ENCODE data around the gene SPSB4. TPM values are rescaled to one million over a fixed set of nuclear protein-coding genes. Genes with fewer than 3 reads are reported as not detected.

SPSB4 gene
- not detected in 2 replicates for total RNA-seq

DNA sequence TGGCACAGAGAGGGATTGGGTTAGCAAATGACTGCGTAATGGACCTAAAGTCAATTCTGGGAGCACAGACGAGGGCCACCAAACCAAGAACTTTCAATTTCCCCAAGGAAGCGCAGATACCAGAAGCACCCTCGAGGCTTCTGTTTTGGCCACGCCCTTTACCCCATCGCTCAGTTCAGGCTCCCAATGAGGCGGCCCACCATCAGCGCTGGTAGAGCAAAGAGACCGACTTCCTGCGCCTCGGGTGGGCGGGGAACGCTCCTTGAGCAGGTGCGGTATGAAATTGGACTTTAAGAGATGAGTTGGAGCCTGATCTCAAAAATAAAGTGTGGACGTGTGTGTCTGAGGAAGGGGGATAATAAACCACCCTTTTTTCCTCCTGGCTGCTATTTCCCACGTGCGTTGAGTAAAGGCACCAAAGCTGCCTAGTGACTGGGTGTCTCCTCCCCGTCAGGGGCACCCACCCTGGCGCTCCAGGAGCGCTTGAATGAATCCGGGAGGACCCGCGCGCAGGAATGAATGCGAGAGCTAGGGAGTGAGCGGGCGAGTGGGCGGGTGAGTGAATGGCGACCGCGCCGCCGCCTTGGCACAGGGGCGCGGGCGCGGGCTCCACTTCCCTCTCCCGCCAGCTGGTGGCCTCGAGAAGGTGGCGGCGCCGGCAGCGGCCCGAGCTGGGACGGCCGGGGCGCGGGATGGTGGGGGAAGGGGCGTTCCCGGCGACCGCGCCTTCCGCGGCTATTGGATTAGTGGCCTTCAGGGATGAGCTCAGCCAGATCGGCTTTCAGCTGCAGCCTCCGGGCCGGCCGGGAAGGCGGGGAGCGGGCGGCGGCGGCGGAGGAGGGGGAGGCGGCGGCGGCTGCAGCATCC lies at the start of gene SPSB4:
Gene SPSB4 (plus strand): TSS at position 772 of the 867 bp plus-strand sequence. CDS start 14,758 bp downstream, outside the sequence.
- no peak for TF ChIP-seq CTCF (IDR thresholded peaks at IDR 0.05; ENCODE audit: extremely low read depth, low read depth, low read length)
- Histone ChIP-seq H3K27me3 (ENCODE audit: insufficient read depth, low read length) (peaks cover 56% of the 10 kb centered on the region), H3K36me3 (ENCODE audit: insufficient read depth, low read length) (no peaks in the 10 kb centered on the region), H3K27ac (ENCODE audit: low read depth, low read length) (no peak within 1 kb of the TSS), H3K4me2 (ENCODE audit: insufficient read depth, low read length) (no peak within 1 kb of the TSS), H2AFZ (ENCODE audit: low read length) (no peak within 1 kb of the TSS), H3K4me1 (ENCODE audit: insufficient read depth, low read length) (no peaks in the 10 kb centered on the region), H4K20me1 (ENCODE audit: insufficient read depth, low read length) (no peaks in the 10 kb centered on the region), H3K9me3 (ENCODE audit: low read depth, low read length) (no peaks in the 10 kb centered on the region), H3K4me3 (ENCODE audit: insufficient read depth, low read length) (no peak within 1 kb of the TSS), H3K79me2 (ENCODE audit: insufficient read depth, low read length) (no peaks in the 10 kb centered on the region)
- DNase-seq (ENCODE audit: insufficient read length, low spot score, missing footprints) = peak; percentile 93

GRCh38 chr3:141006344-141006743 lies 44.8 kb upstream of the SPSB4 start:
- no peak for TF ChIP-seq CTCF (IDR thresholded peaks at IDR 0.05; ENCODE audit: extremely low read depth, low read depth, low read length)

DNA sequence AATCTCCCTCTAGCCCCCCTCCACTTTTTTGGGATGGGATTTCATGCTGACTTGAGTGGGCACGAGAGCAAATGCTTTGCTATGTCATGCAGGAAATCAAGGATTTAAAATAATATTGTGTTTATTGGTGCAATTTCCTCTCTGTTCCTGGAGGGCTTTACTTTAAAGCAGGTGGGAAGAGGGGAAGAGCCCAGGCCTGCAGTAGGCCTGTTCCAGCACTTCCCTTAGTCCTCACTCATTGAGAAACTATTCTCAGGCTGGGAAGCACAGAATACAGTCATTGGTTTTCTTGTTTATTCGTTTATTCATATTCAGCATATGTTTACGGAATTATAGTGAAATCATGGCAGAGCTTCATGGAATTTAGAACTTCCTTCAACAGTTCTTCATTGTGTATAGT lies 41.7 kb upstream of the SPSB4 start:
- Histone ChIP-seq H4K20me1 (ENCODE audit: insufficient read depth, low read length) (no peaks in the 10 kb centered on the region), H3K79me2 (ENCODE audit: insufficient read depth, low read length) (no peaks in the 10 kb centered on the region), H3K27me3 (ENCODE audit: insufficient read depth, low read length) (peaks cover 8% of the 10 kb centered on the region), H3K4me2 (ENCODE audit: insufficient read depth, low read length) (no peak overlapping the region), H3K4me3 (ENCODE audit: insufficient read depth, low read length) (no peak overlapping the region), H3K27ac (ENCODE audit: low read depth, low read length) (no peak overlapping the region), H3K36me3 (ENCODE audit: insufficient read depth, low read length) (no peaks in the 10 kb centered on the region), H3K9me3 (ENCODE audit: low read depth, low read length) (no peaks in the 10 kb centered on the region), H3K4me1 (ENCODE audit: insufficient read depth, low read length) (no peaks in the 10 kb centered on the region), H2AFZ (ENCODE audit: low read length) (no peak overlapping the region)
- no peak for DNase-seq (ENCODE audit: insufficient read length, low spot score, missing footprints)
- no peak for TF ChIP-seq CTCF (IDR thresholded peaks at IDR 0.05; ENCODE audit: extremely low read depth, low read depth, low read length)

More at GRCh38 chr3:141006344-141006743, 44.8 kb upstream of the SPSB4 start:
- Histone ChIP-seq H4K20me1 (ENCODE audit: insufficient read depth, low read length) (no peaks in the 10 kb centered on the region), H3K79me2 (ENCODE audit: insufficient read depth, low read length) (no peaks in the 10 kb centered on the region), H3K36me3 (ENCODE audit: insufficient read depth, low read length) (no peaks in the 10 kb centered on the region), H3K27me3 (ENCODE audit: insufficient read depth, low read length) (peaks cover 8% of the 10 kb centered on the region), H3K9me3 (ENCODE audit: low read depth, low read length) (no peaks in the 10 kb centered on the region), H2AFZ (ENCODE audit: low read length) (no peak overlapping the region), H3K4me2 (ENCODE audit: insufficient read depth, low read length) (no peak overlapping the region), H3K4me1 (ENCODE audit: insufficient read depth, low read length) (no peaks in the 10 kb centered on the region), H3K4me3 (ENCODE audit: insufficient read depth, low read length) (no peak overlapping the region), H3K27ac (ENCODE audit: low read depth, low read length) (no peak overlapping the region)
- DNase-seq (ENCODE audit: insufficient read length, low spot score, missing footprints) = no peak

DNA sequence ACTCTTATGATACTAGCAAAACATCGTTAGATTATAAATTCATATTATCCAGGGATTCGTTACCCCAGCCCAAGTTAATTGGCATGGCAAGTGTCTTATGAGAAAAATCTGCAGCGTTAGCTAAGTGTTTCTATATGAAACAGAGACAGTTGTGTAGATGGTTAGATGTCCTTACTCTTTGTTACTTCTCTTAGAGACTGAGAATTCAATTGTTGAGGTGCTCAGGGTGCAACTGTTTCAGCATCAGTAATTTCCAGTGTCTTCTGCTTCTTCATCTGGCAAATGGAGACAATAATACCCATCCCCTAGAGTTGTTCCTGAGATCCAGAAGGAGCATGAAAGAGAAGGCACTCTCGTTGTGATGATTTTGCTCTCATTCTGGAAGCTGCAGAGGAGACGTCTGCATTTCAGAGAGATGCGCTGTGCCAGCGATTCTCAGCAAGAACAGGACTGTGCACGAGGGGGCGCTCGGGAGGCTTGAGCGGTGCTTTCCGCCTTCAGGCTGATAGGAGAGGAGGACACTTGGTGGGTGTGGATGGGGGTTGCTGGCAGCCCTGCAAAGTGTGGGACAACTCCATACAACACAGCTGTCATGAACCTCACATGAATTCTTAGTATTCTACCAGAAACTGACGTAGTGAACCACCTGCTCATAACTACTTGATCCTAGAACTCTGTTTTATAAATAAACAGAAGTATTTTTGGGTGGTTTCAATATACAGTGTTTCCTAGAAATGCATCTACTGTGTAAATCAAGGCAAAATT lies 39.7 kb upstream of the SPSB4 start:
- Histone ChIP-seq H3K36me3 (ENCODE audit: insufficient read depth, low read length) (no peaks in the 10 kb centered on the region), H2AFZ (ENCODE audit: low read length) (no peak overlapping the region), H3K4me1 (ENCODE audit: insufficient read depth, low read length) (no peaks in the 10 kb centered on the region), H3K27me3 (ENCODE audit: insufficient read depth, low read length) (peaks cover 13% of the 10 kb centered on the region), H4K20me1 (ENCODE audit: insufficient read depth, low read length) (no peaks in the 10 kb centered on the region), H3K4me2 (ENCODE audit: insufficient read depth, low read length) (no peak overlapping the region), H3K79me2 (ENCODE audit: insufficient read depth, low read length) (no peaks in the 10 kb centered on the region), H3K4me3 (ENCODE audit: insufficient read depth, low read length) (no peak overlapping the region), H3K9me3 (ENCODE audit: low read depth, low read length) (no peaks in the 10 kb centered on the region), H3K27ac (ENCODE audit: low read depth, low read length) (no peak overlapping the region)
- DNase-seq (ENCODE audit: insufficient read length, low spot score, missing footprints) = no peak
- peak; percentile 85 for TF ChIP-seq CTCF (IDR thresholded peaks at IDR 0.05; ENCODE audit: extremely low read depth, low read depth, low read length)

All from osteoblast (primary cell).